WTC11 (cell line): ENCODE measurements around the gene FAM163A.

Experiments used
- E2F4 ChIP-seq: sonication (generic); formaldehyde crosslinking; IDR thresholded peaks from 2 replicates; pipeline ENCODE4 v1.8.1; 2022; ENCODE audit warnings: low read depth, mild to moderate bottlenecking, moderate library complexity, missing genetic modification reagents, borderline replicate concordance
- TF ChIP-seq, protein P1 (sequence below): sonication (generic); formaldehyde crosslinking; IDR thresholded peaks from 2 replicates; pipeline ENCODE4 v1.8.0; 2022; ENCODE audit warnings: mild to moderate bottlenecking, missing genetic modification reagents

DNA sequence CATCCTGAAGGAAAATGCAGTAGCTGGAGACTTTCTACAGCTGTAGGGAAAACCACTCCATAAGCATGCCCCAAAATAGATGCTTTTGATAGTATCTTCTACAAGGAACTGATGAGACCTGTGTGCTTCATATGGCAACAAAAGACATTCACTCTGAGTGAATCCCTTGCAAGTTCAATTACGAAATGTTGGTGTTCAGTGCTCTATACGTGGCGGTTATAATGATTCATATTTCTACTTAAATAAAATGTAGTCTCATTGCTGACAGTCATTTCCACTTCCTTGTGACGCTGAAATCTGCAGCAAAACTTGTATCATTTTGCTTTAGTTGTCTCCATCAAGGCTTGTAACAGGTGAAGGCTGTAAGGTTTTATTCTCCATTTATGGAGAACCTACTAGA lies 113.9 kb downstream of the FAM163A start:
- no peak for TF ChIP-seq E2F4
- TF ChIP-seq, protein P1, sequence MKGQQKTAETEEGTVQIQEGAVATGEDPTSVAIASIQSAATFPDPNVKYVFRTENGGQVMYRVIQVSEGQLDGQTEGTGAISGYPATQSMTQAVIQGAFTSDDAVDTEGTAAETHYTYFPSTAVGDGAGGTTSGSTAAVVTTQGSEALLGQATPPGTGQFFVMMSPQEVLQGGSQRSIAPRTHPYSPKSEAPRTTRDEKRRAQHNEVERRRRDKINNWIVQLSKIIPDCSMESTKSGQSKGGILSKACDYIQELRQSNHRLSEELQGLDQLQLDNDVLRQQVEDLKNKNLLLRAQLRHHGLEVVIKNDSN (CRISPR knock-in tag), result no peak
